Measurements from ENCODE around the gene KNDC1.
"Not testable (repeated sequence)": the region's sequence is repeated elsewhere in the genome, so short reads cannot be mapped to it uniquely, and the experiment has no call there.

Gene KNDC1

DNA sequence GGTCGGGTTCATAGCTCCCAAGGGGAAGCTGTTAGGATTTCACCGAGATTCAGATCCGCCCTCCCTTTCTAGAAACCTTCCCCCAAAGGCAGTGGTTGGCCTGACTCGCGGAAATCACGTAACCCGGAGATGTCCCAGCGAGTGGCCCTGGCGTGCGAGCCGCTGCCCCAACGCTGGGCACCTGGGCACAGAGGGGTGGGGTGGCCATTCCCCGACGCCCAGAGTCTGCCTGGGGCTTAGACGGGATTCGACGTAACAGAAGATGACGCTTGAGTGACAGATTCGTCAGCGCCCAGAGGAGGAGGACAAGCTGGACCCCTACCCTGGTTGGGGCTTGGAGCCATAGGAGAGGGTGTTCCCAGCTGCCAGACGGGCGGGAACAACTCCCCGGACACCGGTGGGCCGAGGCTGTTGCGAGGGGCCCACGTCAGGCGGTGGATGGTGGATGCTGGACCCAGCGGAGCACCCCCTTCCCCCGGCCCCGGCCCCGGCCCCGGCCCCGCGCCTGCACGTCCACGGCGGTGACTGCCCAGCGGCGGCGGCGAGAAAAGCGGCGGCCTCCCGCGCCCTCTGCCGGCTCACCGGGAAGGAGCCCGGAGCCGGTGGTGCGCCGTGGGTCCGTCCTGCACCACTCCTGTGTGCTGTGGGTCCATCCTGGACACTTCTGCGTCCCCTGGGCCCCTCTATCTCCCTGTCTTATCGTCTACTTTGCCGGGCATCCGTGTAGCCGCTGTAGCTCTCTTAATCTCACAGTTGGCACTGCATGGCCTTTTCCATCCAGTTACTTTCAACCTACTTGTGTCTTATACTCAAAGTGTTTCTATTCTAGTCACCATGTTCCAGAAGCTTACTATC lies 35.4 kb upstream of the KNDC1 start:
- no peak for DNase-seq (ENCODE audit: low read depth in 2 of 2)

DNA sequence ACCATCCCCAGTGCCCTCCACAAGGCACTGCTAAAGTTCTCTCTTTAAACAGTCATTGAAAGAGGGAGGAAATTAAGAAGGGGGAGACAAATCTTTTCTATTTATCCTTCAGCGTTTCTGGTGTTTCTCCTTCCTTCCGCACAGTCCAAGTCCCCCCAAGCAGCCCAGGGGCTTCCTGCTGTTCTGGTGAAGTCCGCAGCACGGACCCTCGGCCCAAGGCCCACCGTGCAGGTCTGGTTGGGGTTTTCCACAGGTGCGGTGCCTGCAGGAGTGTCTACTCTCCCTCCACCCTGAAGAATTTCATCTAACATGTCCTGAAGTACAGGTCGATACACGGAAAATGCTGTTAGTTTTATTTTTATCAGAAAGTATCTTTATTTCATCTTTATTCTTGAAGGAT lies 34.1 kb upstream of the KNDC1 start:
- DNase-seq (ENCODE audit: low read depth in 2 of 2), result no peak

DNA sequence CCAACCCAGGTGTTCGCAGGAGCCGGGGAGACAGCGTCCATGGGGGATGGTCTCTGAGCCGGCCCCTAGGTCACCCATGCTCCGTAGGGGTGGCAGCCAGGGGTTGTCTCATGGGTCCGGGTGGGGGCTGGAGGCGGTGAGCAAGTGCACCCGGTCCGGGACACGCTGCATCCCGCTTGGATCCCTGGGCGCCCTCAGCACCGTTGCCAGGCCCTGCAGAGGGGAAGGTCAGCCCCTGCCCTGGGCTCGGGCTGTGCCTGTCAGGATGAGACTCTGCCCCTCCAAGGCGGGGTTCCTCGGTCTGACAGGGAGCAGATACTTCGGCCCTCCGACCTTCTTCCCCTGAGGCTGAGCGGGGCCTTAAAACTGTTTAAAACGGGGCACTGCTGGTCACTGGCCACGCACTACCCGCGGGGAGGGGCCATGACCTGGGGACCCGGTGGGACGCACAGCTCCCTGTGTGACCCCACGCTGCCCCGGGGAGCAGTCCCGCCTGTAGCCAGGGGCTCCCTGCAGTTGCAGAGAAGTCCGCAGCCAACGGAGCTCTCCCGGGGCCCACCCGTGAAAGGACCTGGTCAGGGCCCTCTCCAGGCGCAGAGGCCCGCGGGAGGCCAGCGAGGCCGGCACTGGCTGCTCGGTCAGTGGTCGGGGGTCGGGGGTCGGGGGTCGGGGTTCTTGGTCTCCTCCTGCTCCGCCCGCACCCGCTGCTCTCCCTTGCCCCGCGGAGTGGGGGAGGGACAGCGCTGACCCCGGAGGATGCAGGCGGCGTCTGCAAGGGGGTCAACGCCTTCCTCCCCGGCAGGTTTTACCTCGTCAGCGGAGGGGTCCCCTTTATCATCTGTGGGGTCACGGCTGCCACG lies 33.4 kb upstream of the KNDC1 start:
- DNase-seq (ENCODE audit: low read depth in 2 of 2), result no peak

DNA sequence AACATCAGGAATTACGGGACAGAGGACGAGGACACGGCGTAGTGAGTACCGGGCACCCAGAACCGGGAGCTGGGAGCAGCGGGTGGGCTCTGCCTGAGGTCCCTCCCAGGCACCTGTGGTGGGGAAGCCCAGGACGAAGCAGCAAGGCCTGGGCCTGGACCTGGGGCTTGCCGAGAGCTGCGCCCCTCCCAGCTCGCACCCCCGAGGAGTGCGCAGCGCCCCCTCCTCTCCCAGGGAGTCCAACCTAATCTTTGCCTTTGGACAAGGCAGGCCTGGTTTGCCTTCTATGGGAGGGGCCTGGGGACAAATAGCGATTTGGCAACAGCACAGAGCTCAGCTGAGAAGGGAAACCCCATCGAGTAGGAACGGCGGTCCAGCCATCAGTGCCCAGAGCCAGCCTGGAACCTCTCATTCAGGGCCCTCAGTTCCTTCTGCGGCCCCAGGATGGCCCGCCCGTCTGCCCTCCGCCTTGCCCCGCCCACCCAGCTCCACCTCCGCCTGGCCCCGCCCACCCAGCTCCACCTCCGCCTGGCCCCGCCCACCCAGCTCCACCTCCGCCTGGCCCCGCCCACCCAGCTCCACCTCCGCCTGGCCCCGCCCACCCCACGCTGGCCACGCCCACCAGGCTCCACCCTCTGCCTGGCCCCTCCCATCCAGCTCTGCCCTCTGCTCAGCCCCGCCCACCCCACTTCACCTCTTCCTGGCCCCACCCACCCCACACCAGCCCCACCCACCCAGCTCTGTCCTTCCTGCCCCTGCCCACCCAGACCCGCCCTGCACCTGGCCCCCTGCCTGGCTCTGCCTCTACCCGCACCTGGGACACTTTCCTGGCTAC lies 32.5 kb upstream of the KNDC1 start:
- no peak for DNase-seq (ENCODE audit: low read depth in 2 of 2)

DNA sequence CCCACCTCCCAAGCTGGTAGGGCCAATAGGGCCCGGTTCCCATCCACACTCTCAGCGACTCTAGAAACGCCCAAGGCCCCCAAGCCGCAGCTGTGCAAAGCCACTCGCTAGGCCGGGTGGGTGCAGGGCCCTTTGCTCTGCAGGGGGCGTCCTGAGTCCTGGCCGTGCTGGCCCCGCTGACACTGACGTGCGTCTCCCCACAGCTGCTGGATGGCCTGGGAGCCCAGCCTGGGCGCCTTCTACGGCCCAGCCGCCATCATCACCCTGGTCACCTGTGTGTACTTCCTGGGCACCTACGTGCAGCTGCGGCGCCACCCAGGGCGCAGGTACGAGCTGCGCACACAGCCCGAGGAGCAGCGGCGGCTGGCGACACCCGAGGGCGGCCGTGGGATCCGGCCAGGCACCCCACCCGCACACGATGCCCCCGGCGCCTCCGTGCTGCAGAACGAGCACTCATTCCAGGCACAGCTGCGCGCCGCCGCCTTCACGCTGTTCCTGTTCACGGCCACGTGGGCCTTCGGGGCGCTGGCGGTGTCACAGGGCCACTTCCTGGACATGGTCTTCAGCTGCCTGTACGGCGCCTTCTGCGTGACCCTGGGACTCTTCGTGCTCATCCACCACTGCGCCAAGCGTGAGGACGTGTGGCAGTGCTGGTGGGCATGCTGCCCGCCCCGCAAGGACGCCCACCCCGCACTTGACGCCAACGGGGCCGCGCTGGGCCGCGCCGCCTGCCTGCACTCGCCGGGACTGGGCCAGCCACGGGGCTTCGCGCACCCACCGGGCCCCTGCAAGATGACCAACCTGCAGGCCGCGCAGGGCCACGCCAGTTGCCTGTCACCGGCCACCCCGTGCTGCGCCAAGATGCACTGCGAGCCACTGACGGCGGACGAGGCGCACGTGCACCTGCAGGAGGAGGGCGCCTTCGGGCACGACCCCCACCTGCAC lies 31.6 kb upstream of the KNDC1 start:
- DNase-seq (ENCODE audit: low read depth in 2 of 2), result no peak

DNA sequence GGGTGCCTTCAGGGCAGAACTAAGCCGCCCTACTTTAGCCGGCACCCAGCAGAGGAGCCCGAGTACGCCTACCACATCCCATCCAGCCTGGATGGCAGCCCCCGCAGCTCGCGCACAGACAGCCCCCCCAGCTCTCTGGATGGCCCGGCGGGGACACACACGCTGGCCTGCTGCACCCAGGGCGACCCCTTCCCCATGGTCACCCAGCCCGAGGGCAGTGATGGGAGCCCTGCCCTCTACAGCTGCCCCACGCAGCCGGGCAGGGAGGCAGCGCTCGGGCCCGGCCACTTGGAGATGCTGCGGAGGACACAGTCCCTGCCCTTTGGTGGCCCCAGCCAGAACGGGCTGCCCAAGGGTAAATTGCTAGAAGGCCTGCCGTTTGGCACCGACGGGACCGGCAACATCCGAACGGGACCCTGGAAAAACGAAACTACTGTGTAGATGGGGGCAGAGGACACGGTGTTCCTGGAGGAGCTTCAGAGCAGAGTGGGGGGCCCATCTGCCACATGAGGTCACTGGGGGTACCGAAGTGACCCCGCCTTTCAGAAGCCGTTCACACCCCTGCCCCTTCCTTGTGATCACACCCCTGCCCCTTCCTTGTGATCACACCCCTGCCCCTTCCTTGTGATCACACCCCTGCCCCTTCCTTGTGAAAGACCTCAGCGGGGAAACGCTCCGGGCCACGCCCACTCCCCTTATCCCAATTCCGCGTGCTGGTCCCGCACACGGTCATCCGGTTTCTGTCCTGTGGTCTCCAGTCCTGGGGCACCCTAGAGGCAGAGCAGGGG lies 30.8 kb upstream of the KNDC1 start:
- no peak for DNase-seq (ENCODE audit: low read depth in 2 of 2)

DNA sequence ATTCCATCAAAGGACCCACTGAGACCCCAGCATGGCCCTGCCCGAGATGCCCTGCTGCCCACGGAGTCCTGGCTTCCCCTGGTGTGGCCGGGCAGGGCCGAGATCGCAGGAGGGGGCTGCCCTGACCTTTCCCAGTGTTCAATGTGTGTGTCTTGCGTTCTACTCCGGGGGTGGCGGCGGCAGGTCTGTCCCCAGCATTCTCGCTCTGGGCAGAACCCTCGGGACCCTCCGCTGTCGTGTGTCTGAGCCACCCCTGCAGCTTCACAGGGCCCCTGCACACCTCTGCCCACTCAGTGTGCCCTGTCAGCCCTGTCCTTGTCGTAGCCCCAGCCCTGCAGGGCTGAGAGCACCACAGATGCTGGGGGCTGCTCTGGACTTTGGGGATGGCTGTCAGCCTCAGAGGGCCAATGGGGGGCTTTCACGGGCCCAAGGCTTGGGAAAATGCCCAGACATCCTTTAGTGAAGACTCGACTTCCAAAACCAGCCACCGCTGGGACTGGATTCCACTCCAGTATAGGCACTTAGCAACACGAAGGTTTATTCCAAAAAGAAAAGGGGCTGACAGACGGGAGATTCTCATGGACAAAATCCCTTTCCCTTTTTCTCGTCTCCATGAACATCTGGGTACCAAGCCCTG lies 30.0 kb upstream of the KNDC1 start:
- no peak for DNase-seq (ENCODE audit: low read depth in 2 of 2)

DNA sequence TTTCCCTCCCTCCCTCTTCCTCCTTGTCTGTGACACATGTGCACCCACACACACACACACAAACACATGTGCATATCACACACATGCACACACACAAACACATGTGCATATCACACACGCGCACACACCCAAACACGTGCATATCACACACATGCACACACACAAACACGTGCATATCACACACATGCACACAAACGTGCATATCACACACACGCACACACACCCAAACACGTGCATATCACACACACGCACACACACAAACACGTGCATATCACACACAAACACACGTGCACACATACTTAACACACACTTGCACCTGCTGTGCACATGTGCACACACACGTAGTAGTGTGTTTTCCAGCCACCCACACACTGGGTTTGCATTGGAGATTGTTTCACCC lies 29.4 kb upstream of the KNDC1 start:
- DNase-seq (ENCODE audit: low read depth in 2 of 2), result no peak

DNA sequence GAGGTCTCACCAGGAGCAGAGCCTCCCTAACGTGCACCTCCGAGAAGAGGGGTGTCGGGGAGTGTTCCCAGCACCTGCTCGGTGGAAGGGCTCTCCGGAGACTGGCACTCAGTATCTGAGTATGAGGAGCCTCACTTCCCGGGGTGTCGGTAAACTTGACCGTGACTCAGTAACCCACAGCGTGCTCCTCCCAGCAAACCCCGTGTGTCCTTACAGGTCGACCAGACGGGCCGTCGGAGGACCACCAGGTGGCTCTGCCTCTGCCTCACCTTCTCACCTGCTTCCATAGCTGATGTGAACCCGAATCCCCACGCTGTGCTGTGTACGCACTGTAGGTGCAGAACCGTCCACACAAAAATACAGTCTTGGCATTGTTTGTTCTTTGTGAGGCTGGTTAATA lies 29.0 kb upstream of the KNDC1 start:
- no peak for DNase-seq (ENCODE audit: low read depth in 2 of 2)

DNA sequence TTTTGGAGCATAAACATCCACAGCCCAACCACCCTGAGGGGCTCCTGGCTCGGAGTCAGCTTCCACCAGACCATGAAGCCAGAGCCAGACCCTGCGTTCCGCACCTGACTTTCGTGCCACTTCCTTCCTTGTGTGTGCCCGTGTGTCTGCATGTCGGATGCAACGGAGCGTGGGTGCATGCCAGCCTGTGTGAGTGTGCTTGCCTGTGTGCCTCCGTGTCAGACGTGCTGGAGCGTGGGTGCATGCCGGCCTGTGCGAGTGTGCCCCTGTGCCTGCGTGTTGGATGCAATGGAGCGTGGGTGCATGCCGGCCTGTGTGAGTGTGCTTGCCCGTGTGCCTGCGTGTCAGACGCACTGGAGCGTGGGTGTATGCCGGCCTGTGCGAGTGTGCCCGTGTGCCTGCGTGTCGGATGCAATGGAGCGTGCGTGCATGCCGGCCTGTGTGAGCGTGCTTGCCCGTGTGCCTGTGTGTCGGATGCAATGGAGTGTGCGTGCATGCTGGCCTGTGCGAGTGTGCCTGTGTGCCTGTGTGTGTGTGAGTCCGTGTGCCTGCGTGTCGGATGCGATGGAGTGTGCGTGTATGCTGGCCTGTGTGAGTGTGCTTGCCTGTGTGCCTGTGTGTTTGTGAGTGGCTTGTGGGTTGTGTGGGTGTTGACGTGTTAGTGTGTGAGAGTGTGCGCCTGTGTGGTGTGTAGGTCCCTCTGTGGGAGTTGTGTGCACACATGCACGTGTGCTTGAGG lies 28.1 kb upstream of the KNDC1 start:
- no peak for DNase-seq (ENCODE audit: low read depth in 2 of 2)

DNA sequence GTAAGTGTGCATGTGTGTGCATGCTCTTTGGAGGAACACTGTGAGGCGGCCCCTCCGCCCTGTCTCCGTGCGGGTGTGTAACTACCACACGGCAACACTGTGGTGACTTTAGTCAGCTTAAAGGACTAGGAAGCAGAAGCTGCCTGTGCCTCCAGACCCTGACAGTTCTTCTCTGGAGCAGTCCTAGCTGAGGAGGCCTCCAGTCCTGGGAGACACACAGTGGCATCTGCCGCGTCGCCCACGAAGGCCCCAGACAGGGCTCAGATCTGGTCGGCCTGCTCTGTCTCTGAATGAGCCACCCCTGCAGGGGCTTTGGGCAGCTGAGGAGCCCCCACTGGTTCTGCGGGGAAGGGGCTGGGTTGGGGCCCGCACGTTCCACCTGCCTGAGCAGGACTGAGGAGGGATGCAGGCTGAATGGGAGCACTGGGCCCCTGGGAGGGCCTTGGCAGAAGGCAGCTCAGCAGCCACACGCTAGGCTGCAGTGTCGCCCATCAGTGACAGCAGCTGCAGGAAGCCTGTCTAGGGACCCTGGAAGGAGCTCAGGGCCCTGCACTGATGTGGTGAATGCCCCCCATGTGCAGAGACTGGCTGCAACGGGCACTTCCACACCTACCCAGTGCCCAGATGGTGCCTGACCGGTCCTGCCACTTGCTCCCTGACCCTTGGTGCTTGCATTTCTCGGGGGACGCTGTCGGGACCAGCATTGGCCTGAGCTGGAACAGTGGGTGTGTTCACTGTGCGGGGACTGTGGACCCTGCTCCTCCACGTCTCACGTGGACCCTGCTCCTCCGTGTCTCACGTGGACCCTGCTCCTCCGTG lies 27.3 kb upstream of the KNDC1 start:
- DNase-seq (ENCODE audit: low read depth in 2 of 2), result no peak

DNA sequence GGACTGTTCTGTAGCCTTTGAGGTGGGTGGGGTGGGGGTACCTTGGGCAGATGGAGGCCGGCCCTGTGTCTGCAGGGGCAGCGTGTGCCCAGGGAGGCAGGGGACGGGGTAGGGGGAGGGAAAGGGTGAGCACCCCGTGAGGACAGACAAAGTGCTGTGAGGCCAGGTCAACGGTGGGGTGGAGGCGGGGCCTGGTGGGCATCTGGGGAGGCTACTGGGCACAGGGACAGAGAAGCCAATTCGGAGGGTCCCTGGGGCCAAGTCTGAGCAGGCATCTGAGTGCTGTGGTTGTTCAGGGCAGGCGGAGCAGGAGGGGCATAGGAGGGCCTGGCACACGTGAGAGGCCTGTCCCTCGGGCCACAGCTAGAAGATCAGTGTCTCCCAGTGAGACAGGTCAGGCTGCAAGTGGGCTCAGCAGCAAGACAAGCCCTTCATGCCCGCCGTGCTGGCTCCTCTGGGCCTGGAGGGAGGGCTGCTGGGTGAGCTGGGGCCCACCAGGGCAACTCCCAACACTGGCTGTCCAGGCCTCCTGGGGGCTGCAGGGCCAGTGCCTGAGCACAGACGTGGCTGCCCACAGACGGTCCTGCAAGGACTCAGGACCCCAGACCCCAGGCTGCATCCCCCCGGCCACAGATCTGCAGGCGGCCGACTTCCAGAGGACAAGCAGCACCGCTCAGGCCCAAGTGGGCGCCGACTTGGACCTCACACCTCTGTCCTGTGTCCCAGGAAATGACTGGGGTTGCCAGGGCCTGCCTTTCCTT lies 26.4 kb upstream of the KNDC1 start:
- no peak for DNase-seq (ENCODE audit: low read depth in 2 of 2)

DNA sequence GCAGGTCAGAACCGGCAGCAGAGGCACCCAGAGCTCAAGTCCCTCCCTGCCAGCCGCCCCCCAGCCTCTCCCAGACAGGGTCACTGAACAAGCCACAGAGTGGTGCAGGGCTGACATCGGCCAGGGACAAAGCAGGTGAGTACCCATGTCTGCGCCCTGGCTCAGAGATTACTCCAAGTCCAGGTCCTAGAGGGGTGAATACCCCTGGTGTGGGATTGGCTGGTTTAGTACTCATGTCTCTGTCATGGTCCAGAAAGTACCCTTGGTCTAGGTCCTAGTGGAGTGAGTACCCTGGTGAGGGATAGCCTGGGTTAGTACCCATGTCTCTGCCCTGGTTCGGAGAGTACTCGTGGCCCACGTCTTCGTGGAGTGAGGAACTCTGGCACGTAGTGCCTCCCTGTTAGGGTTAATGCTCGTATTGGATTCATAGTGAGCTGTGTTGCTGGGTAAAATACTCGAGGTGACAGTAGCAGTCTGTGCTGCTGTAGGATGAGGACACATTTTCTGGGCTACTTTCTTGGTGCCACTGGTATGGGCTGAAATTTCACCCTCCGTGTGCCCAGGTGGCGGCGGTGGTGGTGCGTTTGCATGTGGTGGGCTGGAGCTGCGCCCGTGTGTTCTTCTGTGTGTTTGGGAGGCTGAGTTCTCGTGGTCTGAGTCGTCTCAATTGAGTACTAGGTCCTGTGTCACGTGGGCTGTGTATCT lies 25.5 kb upstream of the KNDC1 start:
- no peak for DNase-seq (ENCODE audit: low read depth in 2 of 2)

DNA sequence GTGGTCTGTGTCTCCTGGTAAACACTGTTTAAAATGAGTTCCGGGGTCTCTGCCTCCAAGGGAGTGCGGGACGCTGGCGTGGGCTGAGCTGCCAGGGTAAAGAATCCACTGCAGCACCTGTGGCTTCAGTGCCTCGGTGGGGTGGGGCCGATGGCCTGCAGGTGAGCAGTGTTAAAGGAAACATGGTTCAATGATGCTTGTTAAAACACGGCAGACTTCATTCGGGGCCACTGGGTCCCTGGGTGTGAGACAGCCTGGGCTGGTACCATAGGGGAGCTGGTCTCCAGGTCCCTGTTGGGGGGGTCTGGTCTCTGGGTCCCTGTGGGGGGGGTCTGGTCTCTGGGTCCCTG lies 24.9 kb upstream of the KNDC1 start:
- no peak for DNase-seq (ENCODE audit: low read depth in 2 of 2)

DNA sequence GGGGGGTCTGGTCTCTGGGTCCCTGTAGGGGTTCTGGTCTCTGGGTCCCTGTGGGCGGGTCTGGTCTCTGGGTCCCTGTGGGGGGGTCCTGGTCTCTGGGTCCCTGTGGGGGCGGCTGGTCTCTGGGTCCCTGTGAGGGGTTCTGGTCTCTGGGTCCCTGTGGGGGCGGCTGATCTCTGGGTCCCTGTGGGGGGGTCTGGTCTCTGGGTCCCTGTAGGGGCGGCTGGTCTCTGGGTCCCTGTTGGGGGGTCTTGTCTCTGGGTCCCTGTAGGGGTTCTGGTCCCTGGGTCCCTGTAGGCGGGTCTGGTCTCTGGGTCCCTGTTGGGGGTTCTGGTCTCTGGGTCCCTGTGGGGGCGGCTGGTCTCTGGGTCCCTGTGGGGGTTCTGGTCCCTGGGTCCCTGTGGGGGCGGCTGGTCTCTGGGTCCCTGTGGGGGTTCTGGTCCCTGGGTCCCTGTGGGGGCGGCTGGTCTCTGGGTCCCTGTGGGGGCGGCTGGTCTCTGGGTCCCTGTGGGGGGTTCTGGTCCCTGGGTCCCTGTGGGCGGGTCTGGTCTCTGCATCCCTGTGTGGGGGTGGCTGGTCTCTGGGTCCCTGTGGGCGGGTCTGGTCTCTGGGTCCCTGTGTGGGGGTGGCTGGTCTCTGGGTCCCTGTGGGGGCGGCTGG lies 22.4 kb upstream of the KNDC1 start:
- DNase-seq (ENCODE audit: low read depth in 2 of 2), result not testable (repeated sequence)

DNA sequence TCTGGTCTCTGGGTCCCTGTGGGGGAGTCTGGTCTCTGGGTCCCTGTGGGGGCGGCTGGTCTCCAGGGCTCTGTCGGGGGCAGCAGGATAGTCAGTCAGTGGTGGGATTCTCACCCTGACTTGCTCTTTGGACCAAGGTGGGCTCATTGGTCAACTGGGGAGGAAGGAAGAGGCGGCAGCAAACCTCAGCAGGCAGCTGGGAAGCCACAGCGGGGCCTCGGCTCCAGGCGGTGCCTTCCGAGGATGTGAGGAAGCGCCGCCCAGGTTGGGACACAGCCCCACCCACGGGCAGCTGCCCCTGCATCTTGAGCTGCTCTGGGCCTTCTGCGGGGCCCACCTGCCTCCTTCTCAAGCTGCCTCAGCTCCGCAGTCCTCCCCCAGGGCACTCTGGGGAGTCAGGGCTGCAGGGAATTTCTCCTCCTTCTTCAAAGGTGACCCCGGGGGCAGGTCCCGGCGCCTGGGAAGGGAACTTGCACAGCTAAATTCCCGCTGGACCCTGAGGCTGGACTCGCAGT lies 20.4 kb upstream of the KNDC1 start:
- DNase-seq (ENCODE audit: low read depth in 2 of 2), result no peak

Measured in stimulated activated CD8-positive, alpha-beta memory T cell treated with anti-CD3 and anti-CD28 coated beads, Interleukin-7, amount 100 ng/mL, for 4 hours (primary cell).